Ectodermal cell (in vitro differentiated cells): ENCODE measurements around the gene LTO1.
"Not testable (repeated sequence)": the region's sequence is repeated elsewhere in the genome, so short reads cannot be mapped to it uniquely, and the experiment has no call there.

ENCODE experiments used
- H3K27ac ChIP-seq: 2 replicates; pipeline ENCODE4 v1.7.0; 2013; ENCODE audit warnings: mild to moderate bottlenecking, low read depth, low read length; ENCODE audit not compliant: insufficient read depth, poor library complexity, severe bottlenecking
- H3K27me3 ChIP-seq: 2 replicates; pipeline ENCODE4 v1.7.0; 2013; ENCODE audit warnings: mild to moderate bottlenecking, low read length; ENCODE audit not compliant: insufficient read depth, control insufficient read depth, poor library complexity, severe bottlenecking
- H3K36me3 ChIP-seq: one replicate; pipeline ENCODE4 v1.7.0; 2013; ENCODE audit warnings: low read length; ENCODE audit not compliant: control insufficient read depth, insufficient read depth
- H3K4me1 ChIP-seq: one replicate; pipeline ENCODE4 v1.7.0; 2013; ENCODE audit warnings: low read length; ENCODE audit not compliant: control insufficient read depth, insufficient read depth
- H3K4me3 ChIP-seq: 2 replicates; pipeline ENCODE4 v1.7.0; 2013; ENCODE audit warnings: low read depth, low read length, control low read depth; ENCODE audit not compliant: insufficient read depth
- H3K9me3 ChIP-seq: 2 replicates; pipeline ENCODE4 v1.7.0; 2013; ENCODE audit warnings: mild to moderate bottlenecking, low read length, moderate library complexity; ENCODE audit not compliant: control insufficient read depth
- WGBS, 2 experiments: methylation state at CpG; one replicate each; pipeline ENCODE4 v1.1.7; 2013; ENCODE audit warnings: missing lambda C conversion rate in 2 of 2; 5-methylcytosine and 5-hydroxymethylcytosine counted together

Gene LTO1

GRCh38 chr11:69634069-69634468 is 41.1 kb downstream of the LTO1 start:
- Histone ChIP-seq H3K4me1 (peaks cover 18% of the 10 kb centered on the region), H3K36me3 (no peaks in the 10 kb centered on the region), H3K9me3 (no peaks in the 10 kb centered on the region), H3K27me3 (peaks cover 28% of the 10 kb centered on the region), H3K27ac (no peak overlapping the region), H3K4me3 (no peak overlapping the region)
- WGBS, 2 experiments = 88 to 89% methylated on average over 6 of the region's 6 CpGs

- Histone ChIP-seq H3K9me3 (no peaks in the 10 kb centered on the region), H3K4me1 (peaks cover 17% of the 10 kb centered on the region), H3K36me3 (no peaks in the 10 kb centered on the region), H3K4me3 (no peak overlapping the region), H3K27ac (no peak overlapping the region), H3K27me3 (peaks cover 24% of the 10 kb centered on the region)
- 92 to 94% methylated on average over 4 of the region's 4 CpGs for WGBS, 2 experiments
These were observed 42.3 kb downstream of the LTO1 start for GRCh38 chr11:69632900-69633299.

GRCh38 chr11:69630424-69630823 is 44.7 kb downstream of the LTO1 start:
- H3K4me1 ChIP-seq = peaks cover 5% of the 10 kb centered on the region
- H3K36me3 ChIP-seq = no peaks in the 10 kb centered on the region
- no peak overlapping the region for H3K4me3 ChIP-seq
- no peaks in the 10 kb centered on the region for H3K9me3 ChIP-seq
- H3K27ac ChIP-seq = no peak overlapping the region
- WGBS, 2 experiments = 91 to 93% methylated on average over 8 of the region's 8 CpGs
- peaks cover under 1% of the 10 kb centered on the region for H3K27me3 ChIP-seq

GRCh38 chr11:69630017-69630416 is 45.1 kb downstream of the LTO1 start:
- Histone ChIP-seq H3K36me3 (no peaks in the 10 kb centered on the region), H3K27me3 (no peaks in the 10 kb centered on the region), H3K4me3 (no peak overlapping the region), H3K4me1 (peaks cover 5% of the 10 kb centered on the region), H3K27ac (no peak overlapping the region), H3K9me3 (no peaks in the 10 kb centered on the region)
- WGBS, 2 experiments = 92 to 97% methylated on average over 2 of the region's 2 CpGs

GRCh38 chr11:69627551-69627950 is 47.6 kb downstream of the LTO1 start:
- WGBS, 2 experiments = 89 to 91% methylated on average over 14 of the region's 14 CpGs
- Histone ChIP-seq H3K27ac (no peak overlapping the region), H3K4me1 (no peaks in the 10 kb centered on the region), H3K36me3 (no peaks in the 10 kb centered on the region), H3K4me3 (no peak overlapping the region), H3K9me3 (no peaks in the 10 kb centered on the region), H3K27me3 (no peaks in the 10 kb centered on the region)

GRCh38 chr11:69625476-69625875 is 49.7 kb downstream of the LTO1 start:
- no peaks in the 10 kb centered on the region for H3K9me3 ChIP-seq
- H3K27ac ChIP-seq = no peak overlapping the region
- H3K4me3 ChIP-seq = no peak overlapping the region
- no peaks in the 10 kb centered on the region for H3K27me3 ChIP-seq
- no peaks in the 10 kb centered on the region for H3K4me1 ChIP-seq
- H3K36me3 ChIP-seq = no peaks in the 10 kb centered on the region
- 91 to 95% methylated on average over 10 of the region's 10 CpGs for WGBS, 2 experiments

- 92 to 94% methylated on average over 1 of the region's 1 CpG for WGBS, 2 experiments
- no peaks in the 10 kb centered on the region for H3K27me3 ChIP-seq
- no peaks in the 10 kb centered on the region for H3K9me3 ChIP-seq
- H3K4me3 ChIP-seq = no peak overlapping the region
- no peak overlapping the region for H3K27ac ChIP-seq
- H3K36me3 ChIP-seq = no peaks in the 10 kb centered on the region
- no peaks in the 10 kb centered on the region for H3K4me1 ChIP-seq
These were observed 50.9 kb downstream of the LTO1 start for GRCh38 chr11:69624293-69624692.

- H3K4me3 ChIP-seq, H3K27ac ChIP-seq, H3K36me3 ChIP-seq, H3K4me1 ChIP-seq, H3K27me3 ChIP-seq, H3K9me3 ChIP-seq: not testable (repeated sequence)
- 86 to 91% methylated on average over 8 of the region's 8 CpGs for WGBS, 2 experiments
These were observed 53.0 kb downstream of the LTO1 start for GRCh38 chr11:69622097-69622681.

GRCh38 chr11:69620683-69621290 is 54.4 kb downstream of the LTO1 start:
- WGBS, 2 experiments = 95 to 100% methylated on average over 1 of the region's 2 CpGs
- Histone ChIP-seq H3K27ac (no peak overlapping the region), H3K27me3 (no peaks in the 10 kb centered on the region), H3K4me1 (no peaks in the 10 kb centered on the region), H3K4me3 (no peak overlapping the region), H3K9me3 (no peaks in the 10 kb centered on the region), H3K36me3 (no peaks in the 10 kb centered on the region)

- no peak overlapping the region for H3K4me3 ChIP-seq
These were observed 56.9 kb downstream of the LTO1 start for GRCh38 chr11:69618237-69618636.

More at GRCh38 chr11:69618237-69618636, 56.9 kb downstream of the LTO1 start:
- no peak overlapping the region for H3K27ac ChIP-seq
- no peaks in the 10 kb centered on the region for H3K27me3 ChIP-seq
- H3K9me3 ChIP-seq = no peaks in the 10 kb centered on the region
- no peaks in the 10 kb centered on the region for H3K36me3 ChIP-seq
- 93% methylated on average over 8 of the region's 8 CpGs for WGBS, 2 experiments
- no peaks in the 10 kb centered on the region for H3K4me1 ChIP-seq
